PC-3 (cell line): ENCODE measurements around the gene NPBWR2. TPM values are rescaled to one million over a fixed set of nuclear protein-coding genes. Genes with fewer than 3 reads are reported as not detected.

Experiments used
- ATAC-seq: fragments of 200-7000 bp; cut with Tn5 transposase; 2 replicates; pipeline ENCODE4 v1.9.1; 2020; ENCODE audit warnings: mild to moderate bottlenecking, moderate library complexity
- BruUV-seq: library from RNA; stranded (reverse); fragments of 400-500 nt; replicated peaks from 2 replicates; lab custom pipeline; 2021; lab: Mats Ljungman, UMichigan
- CTCF ChIA-PET: fragments of 300-600 bp; sonication (Branson Sonifier 250); formaldehyde crosslinking; loops from one replicate; lab custom pipeline; 2022; ENCODE audit warnings: antibody characterized with exemption; lab: Charles Lee
- POLR2A ChIA-PET: fragments of 300-600 bp; sonication (Branson Sonifier 250); formaldehyde crosslinking; loops from one replicate; lab custom pipeline; 2022; ENCODE audit warnings: antibody characterized with exemption; ENCODE audit not compliant: unreplicated experiment; lab: Charles Lee
- DNase-seq: peaks from one replicate; pipeline ENCODE4 v3.0.0-alpha.2; 2015
- H2AFZ ChIP-seq: fragments of 300-600 bp; sonication (generic); 2 replicates; pipeline ENCODE4 v1.6.0; 2016; ENCODE audit warnings: antibody characterized with exemption, low read length
- H3F3A ChIP-seq: fragments of 300-600 bp; sonication (generic); one replicate; pipeline ENCODE4 v1.6.0; 2017; ENCODE audit warnings: antibody characterized with exemption, low read length, control low read depth, mild to moderate bottlenecking; ENCODE audit not compliant: unreplicated experiment
- H3K27ac ChIP-seq: fragments of 300-600 bp; sonication (generic); 2 replicates; pipeline ENCODE4 v1.5.1; 2016; ENCODE audit warnings: mild to moderate bottlenecking, low read length
- H3K27me3 ChIP-seq: fragments of 300-600 bp; sonication (generic); 2 replicates; pipeline ENCODE4 v1.6.1; 2016; ENCODE audit warnings: low read length, mixed read lengths
- H3K36me3 ChIP-seq: fragments of 300-600 bp; sonication (generic); 2 replicates; pipeline ENCODE4 v1.6.1; 2016; ENCODE audit warnings: low read depth, mixed run types, low read length, mixed read lengths
- H3K4me1 ChIP-seq: fragments of 300-600 bp; sonication (generic); 2 replicates; pipeline ENCODE4 v1.5.1; 2016; ENCODE audit warnings: low read length; ENCODE audit not compliant: insufficient read depth
- H3K4me2 ChIP-seq: fragments of 300-600 bp; sonication (generic); 2 replicates; pipeline ENCODE4 v1.6.0; 2016; ENCODE audit warnings: low read length
- H3K4me3 ChIP-seq: fragments of 300-600 bp; sonication (generic); 2 replicates; pipeline ENCODE4 v1.5.1; 2016; ENCODE audit warnings: mild to moderate bottlenecking, low read length, mixed read lengths
- H3K79me2 ChIP-seq: fragments of 300-600 bp; sonication (generic); 2 replicates; pipeline ENCODE4 v1.6.1; 2017; ENCODE audit warnings: low read length, mixed read lengths
- H3K9ac ChIP-seq: fragments of 300-600 bp; sonication (generic); 2 replicates; pipeline ENCODE4 v1.6.0; 2016; ENCODE audit warnings: mild to moderate bottlenecking, low read length
- H3K9me2 ChIP-seq: fragments of 300-600 bp; sonication (generic); replicated peaks from 2 replicates; pipeline ENCODE4 v1.6.1; 2016; ENCODE audit warnings: mixed run types, low read length, mixed read lengths
- H3K9me3 ChIP-seq: fragments of 300-600 bp; sonication (generic); 2 replicates; pipeline ENCODE4 v1.6.1; 2016; ENCODE audit warnings: low read length, mixed read lengths
- H4K20me1 ChIP-seq: fragments of 300-600 bp; sonication (generic); 2 replicates; pipeline ENCODE4 v1.6.1; 2016; ENCODE audit warnings: low read length, mixed read lengths
- CTCF ChIP-seq: fragments of 300-600 bp; sonication (generic); conservative IDR thresholded peaks from 2 replicates; pipeline ENCODE4 v1.5.1; 2017; ENCODE audit warnings: antibody characterized with exemption, low read depth, mild to moderate bottlenecking, low read length
- EZH2 ChIP-seq: fragments of 300-600 bp; sonication (generic); IDR thresholded peaks from one replicate; pipeline ENCODE4 v1.6.1; 2017; ENCODE audit warnings: antibody characterized with exemption, mild to moderate bottlenecking, low read length; ENCODE audit not compliant: unreplicated experiment
- EZH2phosphoT487 ChIP-seq: fragments of 300-600 bp; sonication (generic); IDR thresholded peaks from 2 replicates; pipeline ENCODE4 v1.6.1; 2018; ENCODE audit warnings: mild to moderate bottlenecking, antibody characterized with exemption, low read length, borderline replicate concordance
- intact Hi-C: fragments of 100-400 bp; cut with micrococcal nuclease; formaldehyde crosslinking; loops from 2 replicates; pipeline ENCODE4 v1.9.0; 2023
- total RNA-seq: library from RNA; depleted of rRNA; stranded (reverse); fragments of >200 nt; gene quantifications from 2 replicates; pipeline ENCODE4 v1.2.3, GENCODE V29; 2014

Gene NPBWR2
- total RNA-seq, 1 experiment from 2014 or later = not detected

- H3K9me3 ChIP-seq = no peaks in the 10 kb centered on the region
- no peak overlapping the region for H2AFZ ChIP-seq
- no peak overlapping the region for H3K4me3 ChIP-seq
- no peak for TF ChIP-seq EZH2phosphoT487
- no peak for TF ChIP-seq CTCF
- no peak for TF ChIP-seq EZH2
- H3K4me1 ChIP-seq = no peaks in the 10 kb centered on the region
- ChIA-PET CTCF (no interaction called here), POLR2A (no interaction called here)
- H3F3A ChIP-seq = no peaks in the 10 kb centered on the region
- no peak overlapping the region for H3K9ac ChIP-seq
- no peaks in the 10 kb centered on the region for H3K79me2 ChIP-seq
- DNase-seq (no peak), ATAC-seq (no peak)
- H3K36me3 ChIP-seq = no peaks in the 10 kb centered on the region
- H3K4me2 ChIP-seq = no peak overlapping the region
- H4K20me1 ChIP-seq = no peaks in the 10 kb centered on the region
- BruUV-seq = no TSS peak
- H3K9me2 ChIP-seq = no peaks in the 10 kb centered on the region
- no peaks in the 10 kb centered on the region for H3K27me3 ChIP-seq
- no peak overlapping the region for H3K27ac ChIP-seq
- intact Hi-C loops = no loop called here
Measured at GRCh38 chr20:64109831-64110391, 2.5 kb upstream of the NPBWR2 start.

GRCh38 chr20:64108731-64109681 is 1.6 kb upstream of the NPBWR2 start:
- Histone ChIP-seq H3K4me1 (no peaks in the 10 kb centered on the region), H3F3A (no peaks in the 10 kb centered on the region), H4K20me1 (no peaks in the 10 kb centered on the region), H3K27ac (no peak overlapping the region), H3K36me3 (no peaks in the 10 kb centered on the region), H2AFZ (no peak overlapping the region), H3K4me3 (no peak overlapping the region), H3K9ac (no peak overlapping the region), H3K9me2 (no peaks in the 10 kb centered on the region), H3K4me2 (no peak overlapping the region), H3K27me3 (no peaks in the 10 kb centered on the region), H3K9me3 (no peaks in the 10 kb centered on the region), H3K79me2 (no peaks in the 10 kb centered on the region)
- intact Hi-C loops = no loop called here
- TF ChIP-seq CTCF (no peak), EZH2 (no peak), EZH2phosphoT487 (no peak)
- ATAC-seq (no peak), DNase-seq (no peak)
- ChIA-PET CTCF (no interaction called here), POLR2A (no interaction called here)
- BruUV-seq = no TSS peak
